H9 (cell line): ENCODE measurements around the gene GGTLC2. TPM values are rescaled to one million over a fixed set of nuclear protein-coding genes. Genes with fewer than 3 reads are reported as not detected.
"Not testable (repeated sequence)": the region's sequence is repeated elsewhere in the genome, so short reads cannot be mapped to it uniquely, and the experiment has no call there.

ENCODE experiments used
- DNase-seq: peaks from one replicate; pipeline ENCODE4 v3.0.0-alpha.2; 2017
- H2AFZ ChIP-seq: one replicate; pipeline ENCODE4 v1.6.1; 2013; ENCODE audit warnings: mild to moderate bottlenecking, low read length, control low read depth, moderate library complexity
- H2AK5ac ChIP-seq: 2 replicates; pipeline ENCODE4 v1.6.1; 2013; ENCODE audit warnings: low read length, control low read depth, mixed read lengths; ENCODE audit not compliant: insufficient read length
- H2BK120ac ChIP-seq: one replicate; pipeline ENCODE4 v1.6.1; 2013; ENCODE audit warnings: low read depth, mild to moderate bottlenecking, low read length, control low read depth, inconsistent platforms; ENCODE audit not compliant: poor library complexity, severe bottlenecking
- H2BK12ac ChIP-seq: 2 replicates; pipeline ENCODE4 v1.6.1; 2013; ENCODE audit warnings: low read length, control low read depth, mixed read lengths, low read depth; ENCODE audit not compliant: insufficient read length
- H2BK15ac ChIP-seq: 2 replicates; pipeline ENCODE4 v1.6.1; 2013; ENCODE audit warnings: low read depth, low read length, control low read depth
- H2BK20ac ChIP-seq: one replicate; pipeline ENCODE4 v1.6.1; 2013; ENCODE audit warnings: low read depth, mild to moderate bottlenecking, low read length, control low read depth, inconsistent platforms; ENCODE audit not compliant: poor library complexity, severe bottlenecking
- H2BK5ac ChIP-seq: 2 replicates; pipeline ENCODE4 v1.6.1; 2013; ENCODE audit warnings: low read length, control low read depth, mixed read lengths; ENCODE audit not compliant: insufficient read length
- H3K14ac ChIP-seq: 2 replicates; pipeline ENCODE4 v1.6.1; 2013; ENCODE audit warnings: low read length, control low read depth; ENCODE audit not compliant: insufficient read depth
- H3K18ac ChIP-seq: 2 replicates; pipeline ENCODE4 v1.6.1; 2013; ENCODE audit warnings: low read depth, mild to moderate bottlenecking, mixed read lengths, low read length, control low read depth; ENCODE audit not compliant: insufficient read length
- H3K23ac ChIP-seq: 2 replicates; pipeline ENCODE4 v1.6.1; 2013; ENCODE audit warnings: low read length, control low read depth, mixed read lengths, low read depth; ENCODE audit not compliant: insufficient read length
- H3K23me2 ChIP-seq: 2 replicates; pipeline ENCODE4 v1.6.1; 2013; ENCODE audit warnings: low read depth, mild to moderate bottlenecking, mixed read lengths, low read length, control low read depth; ENCODE audit not compliant: insufficient read length, poor library complexity, severe bottlenecking
- H3K27ac ChIP-seq: 2 replicates; pipeline ENCODE4 v1.5.1; 2013; ENCODE audit warnings: low read length, control low read depth, mixed read lengths, low read depth; ENCODE audit not compliant: insufficient read length
- H3K27me3 ChIP-seq: 2 replicates; pipeline ENCODE4 v1.6.1; 2013; ENCODE audit warnings: low read length, control low read depth, inconsistent platforms; ENCODE audit not compliant: insufficient read depth
- H3K4ac ChIP-seq: 2 replicates; pipeline ENCODE4 v1.6.1; 2013; ENCODE audit warnings: low read depth, mild to moderate bottlenecking, control low read depth, inconsistent platforms, low read length, moderate library complexity
- H3K4me1 ChIP-seq: 2 replicates; pipeline ENCODE4 v1.6.1; 2013; ENCODE audit warnings: low read length, control low read depth, inconsistent platforms; ENCODE audit not compliant: insufficient read depth
- H3K4me2 ChIP-seq: 2 replicates; pipeline ENCODE4 v1.6.1; 2013; ENCODE audit warnings: low read length, control low read depth, mixed read lengths; ENCODE audit not compliant: insufficient read length, insufficient read depth
- H3K56ac ChIP-seq: 2 replicates; pipeline ENCODE4 v1.6.1; 2013; ENCODE audit warnings: low read depth, mild to moderate bottlenecking, mixed read lengths, low read length, control low read depth; ENCODE audit not compliant: insufficient read length
- H3K79me1 ChIP-seq: 2 replicates; pipeline ENCODE4 v1.6.1; 2013; ENCODE audit warnings: low read depth, mild to moderate bottlenecking, moderate library complexity, low read length, control low read depth, inconsistent platforms; ENCODE audit not compliant: insufficient read depth, poor library complexity, severe bottlenecking
- H3K79me2 ChIP-seq: 2 replicates; pipeline ENCODE4 v1.6.1; 2013; ENCODE audit warnings: low read length, control low read depth, inconsistent platforms; ENCODE audit not compliant: insufficient read depth
- H3K9ac ChIP-seq: 2 replicates; pipeline ENCODE4 v1.6.1; 2013; ENCODE audit warnings: low read length, control low read depth, mixed read lengths; ENCODE audit not compliant: insufficient read length; ENCODE audit errors: extremely low read depth
- H3K9me3 ChIP-seq: one replicate; pipeline ENCODE4 v1.6.1; 2013; ENCODE audit warnings: low read depth, low read length, inconsistent platforms; ENCODE audit not compliant: control insufficient read depth
- H3T11ph ChIP-seq: one replicate; pipeline ENCODE4 v1.6.1; 2013; ENCODE audit warnings: mild to moderate bottlenecking, low read length, control low read depth, inconsistent platforms
- H4K20me1 ChIP-seq: one replicate; pipeline ENCODE4 v1.6.1; 2013; ENCODE audit not compliant: control insufficient read depth, insufficient read length, insufficient read depth
- H4K5ac ChIP-seq: 2 replicates; pipeline ENCODE4 v1.6.1; 2013; ENCODE audit warnings: low read depth, mild to moderate bottlenecking, mixed read lengths, low read length, control low read depth; ENCODE audit not compliant: insufficient read length
- H4K8ac ChIP-seq: replicated peaks from 2 replicates; pipeline ENCODE4 v1.6.1; 2013; ENCODE audit warnings: low read length, control low read depth, mixed read lengths, low read depth; ENCODE audit not compliant: insufficient read length
- H4K91ac ChIP-seq: 2 replicates; pipeline ENCODE4 v1.6.1; 2013; ENCODE audit warnings: low read depth, mild to moderate bottlenecking, moderate library complexity, mixed read lengths, low read length, control low read depth; ENCODE audit not compliant: insufficient read length
- H3K27ac Mint-ChIP-seq, 3 experiments: 2 replicates in 2 of 3; 3 replicates in 1 of 3; pipeline ENCODE4 v1.8.0; 2020 to 2021; ENCODE audit warnings: mixed read lengths in 3 of 3, mild to moderate bottlenecking in 1 of 3, moderate library complexity in 1 of 3
- H3K27me3 Mint-ChIP-seq: 2 replicates; pipeline ENCODE4 v1.8.0; 2021; ENCODE audit warnings: low read depth, mild to moderate bottlenecking, moderate library complexity, mixed read lengths
- H3K36me3 Mint-ChIP-seq, 3 experiments: 2 replicates in 2 of 3; 3 replicates in 1 of 3; pipeline ENCODE4 v1.8.0; 2020 to 2021; ENCODE audit warnings: low read depth in 3 of 3, mixed read lengths in 3 of 3; ENCODE audit not compliant: insufficient read depth in 1 of 3
- H3K4me1 Mint-ChIP-seq, 2 experiments: 2 replicates each; pipeline ENCODE4 v1.8.0; 2020; ENCODE audit warnings: mixed read lengths in 2 of 2
- H3K4me3 Mint-ChIP-seq, 2 experiments: 2 replicates in 1 of 2; 3 replicates in 1 of 2; pipeline ENCODE4 v1.8.0; 2020 to 2021; ENCODE audit warnings: mild to moderate bottlenecking in 2 of 2, mixed read lengths in 2 of 2, moderate library complexity in 1 of 2
- H3K9me3 Mint-ChIP-seq, 2 experiments: 2 replicates in 1 of 2; 3 replicates in 1 of 2; pipeline ENCODE4 v1.8.0; 2020; ENCODE audit warnings: mild to moderate bottlenecking in 2 of 2, mixed read lengths in 2 of 2, moderate library complexity in 1 of 2
- WGBS: extraction: QIAGEN DNeasy Blood & Tissue Kit; methylation state at CpG from one replicate; pipeline ENCODE4 v1.1.7; 2013; ENCODE audit warnings: missing lambda C conversion rate, low lambda C conversion rate, mixed read lengths; ENCODE audit not compliant: insufficient read length; ENCODE audit errors: extremely low coverage; 5-methylcytosine and 5-hydroxymethylcytosine counted together
- long read RNA-seq: library from polyadenylated mRNA; unstranded; transcript quantifications from one replicate; pipeline ENCODE4 v2.0.0, GENCODE V29; 2020
- total RNA-seq: library from RNA; stranded (reverse); gene quantifications from 2 replicates; pipeline ENCODE4 v1.2.1, GENCODE V29; 2021

The GGTLC2 gene
- total RNA-seq: not detected in 2 replicates
- long read RNA-seq: 0 reads

DNA sequence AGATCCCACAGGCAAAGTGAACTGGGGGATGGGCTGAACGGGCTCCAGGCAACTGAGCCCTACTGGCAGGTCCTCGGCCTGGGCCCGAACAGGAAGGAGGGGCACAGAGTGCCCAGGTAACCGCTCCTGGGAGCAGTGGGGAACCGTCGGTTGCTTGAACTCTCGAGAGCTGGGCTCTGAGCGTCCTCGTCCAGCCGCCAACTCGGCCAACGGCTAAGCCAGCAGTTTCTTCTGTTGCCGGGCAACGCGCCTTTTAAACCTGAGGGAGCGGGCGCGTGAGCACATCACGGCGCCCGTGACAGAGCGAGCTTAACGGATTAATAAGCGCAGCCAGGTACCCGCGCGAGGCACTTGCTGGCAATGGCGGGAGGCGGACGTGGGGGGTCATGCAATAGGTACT, at the start of gene GGTLC2:
GGTLC2 (plus strand) TSS at position 301 of the 400 bp plus-strand sequence. CDS start 1,732 bp downstream, outside the sequence.
- H3K18ac ChIP-seq: not testable (repeated sequence)

More for the DNA sequence above, at the start of gene GGTLC2:
- H3K79me1 ChIP-seq, H3K27ac ChIP-seq, H4K20me1 ChIP-seq, H3K36me3 Mint-ChIP-seq, H3K9me3 Mint-ChIP-seq, H3K4me2 ChIP-seq, H3K27ac Mint-ChIP-seq, H3K4me1 ChIP-seq, H2AK5ac ChIP-seq, H3T11ph ChIP-seq, H3K4me3 Mint-ChIP-seq, H2BK120ac ChIP-seq, H3K9ac ChIP-seq, H4K8ac ChIP-seq, H2BK5ac ChIP-seq, H2BK15ac ChIP-seq, H3K27me3 ChIP-seq, H4K91ac ChIP-seq, DNase-seq, H3K4me1 Mint-ChIP-seq, H3K9me3 ChIP-seq, H2AFZ ChIP-seq, H2BK20ac ChIP-seq, H4K5ac ChIP-seq, H3K23me2 ChIP-seq, H3K4ac ChIP-seq, H3K14ac ChIP-seq, H3K23ac ChIP-seq, H3K79me2 ChIP-seq, H3K56ac ChIP-seq, H2BK12ac ChIP-seq: not testable (repeated sequence)
- no CpG with 5 or more reads among the region's 30 CpGs for WGBS
- H3K27me3 Mint-ChIP-seq: peaks cover 28% of the 10 kb centered on the region
